Stomach (tissue), 9 donors: Measurements from ENCODE around the gene MLEC. TPM values are rescaled to one million over a fixed set of nuclear protein-coding genes. Genes with fewer than 3 reads are reported as not detected.

Experiments used
- DNase-seq, 2 donors: peaks; one replicate each; pipeline versions ENCODE4 v3.0.0 to v3.0.0-alpha.2; 2013 to 2019
- H3K27ac ChIP-seq, 5 donors: fragments of 200-600 bp in 4 of 5; sonication (generic) in 4 of 5; one replicate each; pipeline ENCODE4 v1.5.1; 2013 to 2019; ENCODE audit warnings: mild to moderate bottlenecking in 1 of 5, moderate library complexity in 1 of 5
- H3K27me3 ChIP-seq, 3 donors: fragments of 200-600 bp; sonication (generic); one replicate each; pipeline ENCODE4 v1.5.1; 2017 to 2019; ENCODE audit warnings: mixed run types in 1 of 3
- H3K36me3 ChIP-seq, 4 donors: fragments of 200-600 bp; sonication (generic); 1 replicate in 3 of 4; 2 replicates in 1 of 4; pipeline ENCODE4 v1.5.1; 2016 to 2019
- H3K4me1 ChIP-seq, 4 donors: fragments of 200-600 bp; sonication (generic); one replicate each; pipeline ENCODE4 v1.5.1; 2016 to 2019
- H3K4me3 ChIP-seq, 4 donors: fragments of 200-600 bp; sonication (generic) in 3 of 4; one replicate each; pipeline ENCODE4 v1.5.1; 2016 to 2019; ENCODE audit warnings: mild to moderate bottlenecking in 1 of 4
- H3K9me3 ChIP-seq, 4 donors: fragments of 200-600 bp; sonication (generic); one replicate each; pipeline ENCODE4 v1.5.1; 2016 to 2019
- EP300 ChIP-seq: sonication (generic); formaldehyde crosslinking; IDR thresholded peaks from one replicate; pipeline ENCODE4 v1.6.1; 2017; ENCODE audit warnings: antibody characterized with exemption
- POLR2A ChIP-seq, 4 donors: fragments of 450-650 bp; IDR thresholded peaks; one replicate each; pipeline ENCODE4 v1.6.1; 2016; ENCODE audit warnings: antibody characterized with exemption in 4 of 4, control low read depth in 2 of 4, mild to moderate bottlenecking in 1 of 4, moderate library complexity in 1 of 4
- POLR2AphosphoS5 ChIP-seq, 3 donors: sonication (generic); formaldehyde crosslinking; IDR thresholded peaks; one replicate each; pipeline ENCODE4 v1.6.1; 2016; ENCODE audit warnings: antibody characterized with exemption in 3 of 3
- WGBS, 5 donors: extraction: QIAGEN DNeasy Blood & Tissue Kit in 3 of 5; methylation state at CpG; one replicate each; pipeline versions ENCODE4 v1.1.5 to v1.1.7; 2013 to 2018; 5-methylcytosine and 5-hydroxymethylcytosine counted together
- intact Hi-C: fragments of 100-400 bp; cut with DNase I; formaldehyde crosslinking; loops from one replicate; pipeline ENCODE4 v1.15.1; 2023; ENCODE audit warnings: low total_unique reads
- polyA plus RNA-seq, 3 donors: library from polyadenylated mRNA; stranded (reverse); fragments of 200-250 nt; gene quantifications; one replicate each; pipeline ENCODE4 v1.2.3, GENCODE V29; 2013
- total RNA-seq, 5 donors: library from RNA; depleted of rRNA; stranded (reverse); fragments of >200 nt; gene quantifications; one replicate each; pipeline versions ENCODE4 v1.1.0 to v1.2.3, GENCODE V29; 2014 to 2016
- TF ChIP-seq, protein P1 (sequence below), 7 experiments: fragments of 450-650 bp in 4 of 7; fragments of 200-600 bp in 3 of 7; sonication (generic) in 3 of 7; IDR thresholded peaks; one replicate each; pipeline ENCODE4 v1.5.1; 2016 to 2019; ENCODE audit warnings: antibody characterized with exemption in 7 of 7, control low read depth in 2 of 7, mild to moderate bottlenecking in 1 of 7
- donor health status: healthy with polysubstance abuse.
- donor health status: Bipolar disorder and iron deficiency.
- donor health status: healthy.

The MLEC gene
- total and polyA plus RNA-seq, 8 donors: 15.1 to 1,695 (median 45.0) TPM

DNA sequence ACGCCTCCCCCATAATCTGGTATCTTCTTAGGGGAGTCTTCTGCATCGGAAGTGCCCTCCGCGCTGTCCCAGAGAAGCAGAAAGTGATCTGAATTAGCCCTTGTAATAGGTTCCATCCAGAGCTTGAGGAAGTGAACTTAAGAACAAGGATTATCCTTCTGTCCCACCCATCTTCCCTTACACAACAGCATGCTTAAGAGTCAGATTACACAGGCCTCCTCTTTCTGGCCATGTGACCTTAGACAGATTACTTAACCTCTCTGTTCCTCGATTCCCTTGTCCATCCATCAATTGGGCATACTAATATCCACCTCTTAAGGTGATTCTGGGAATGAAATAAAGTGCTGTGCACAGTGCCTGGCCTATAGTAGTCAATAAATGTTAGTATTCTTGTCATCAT is 35.1 kb upstream of the MLEC start:
- peak overlapping the region in 1 of 5 donors; percentile 18 for H3K27ac ChIP-seq
- peaks cover 0 to 22% (median 8%) of the 10 kb centered on the region in 3 donors for H3K27me3 ChIP-seq
- intact Hi-C loops: no loop called here
- DNase-seq: no peak
- 66 to 80% (median 78%) methylated on average over 5 of the region's 5 CpGs for WGBS, 5 donors
- no peak for TF ChIP-seq EP300
- no peak for TF ChIP-seq POLR2AphosphoS5 (IDR thresholded peaks at IDR 0.05)
- TF ChIP-seq POLR2A (IDR thresholded peaks at IDR 0.05): no peak
- TF ChIP-seq, protein P1, sequence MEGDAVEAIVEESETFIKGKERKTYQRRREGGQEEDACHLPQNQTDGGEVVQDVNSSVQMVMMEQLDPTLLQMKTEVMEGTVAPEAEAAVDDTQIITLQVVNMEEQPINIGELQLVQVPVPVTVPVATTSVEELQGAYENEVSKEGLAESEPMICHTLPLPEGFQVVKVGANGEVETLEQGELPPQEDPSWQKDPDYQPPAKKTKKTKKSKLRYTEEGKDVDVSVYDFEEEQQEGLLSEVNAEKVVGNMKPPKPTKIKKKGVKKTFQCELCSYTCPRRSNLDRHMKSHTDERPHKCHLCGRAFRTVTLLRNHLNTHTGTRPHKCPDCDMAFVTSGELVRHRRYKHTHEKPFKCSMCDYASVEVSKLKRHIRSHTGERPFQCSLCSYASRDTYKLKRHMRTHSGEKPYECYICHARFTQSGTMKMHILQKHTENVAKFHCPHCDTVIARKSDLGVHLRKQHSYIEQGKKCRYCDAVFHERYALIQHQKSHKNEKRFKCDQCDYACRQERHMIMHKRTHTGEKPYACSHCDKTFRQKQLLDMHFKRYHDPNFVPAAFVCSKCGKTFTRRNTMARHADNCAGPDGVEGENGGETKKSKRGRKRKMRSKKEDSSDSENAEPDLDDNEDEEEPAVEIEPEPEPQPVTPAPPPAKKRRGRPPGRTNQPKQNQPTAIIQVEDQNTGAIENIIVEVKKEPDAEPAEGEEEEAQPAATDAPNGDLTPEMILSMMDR (IDR thresholded peaks at IDR 0.05): no peak
- H3K9me3 ChIP-seq: no peaks in the 10 kb centered on the region
- H3K36me3 ChIP-seq: no peaks in the 10 kb centered on the region
- peaks cover 4 to 39% (median 20%) of the 10 kb centered on the region in 4 donors for H3K4me1 ChIP-seq
- H3K4me3 ChIP-seq: no peak overlapping the region

- no peaks in the 10 kb centered on the region for H3K9me3 ChIP-seq
- H3K36me3 ChIP-seq: no peaks in the 10 kb centered on the region
- H3K27ac ChIP-seq: peak overlapping the region in 1 of 5 donors; percentile 43
- intact Hi-C loops: no loop called here
- TF ChIP-seq POLR2A (IDR thresholded peaks at IDR 0.05) (no peak), POLR2AphosphoS5 (IDR thresholded peaks at IDR 0.05) (no peak), EP300 (no peak)
- TF ChIP-seq, protein P1 (IDR thresholded peaks at IDR 0.05): no peak
- H3K4me1 ChIP-seq: peaks cover 4 to 39% (median 16%) of the 10 kb centered on the region in 4 donors
- H3K27me3 ChIP-seq: peaks cover 0 to 22% (median 8%) of the 10 kb centered on the region in 3 donors
- peak in 1 of 2 donors; percentile 30 for DNase-seq
- no peak overlapping the region for H3K4me3 ChIP-seq
- 55 to 69% (median 62%) methylated on average over 10 of the region's 10 CpGs for WGBS, 5 donors
Observed at GRCh38 chr12:120652656-120653435, 34.1 kb upstream of the MLEC start.

DNA sequence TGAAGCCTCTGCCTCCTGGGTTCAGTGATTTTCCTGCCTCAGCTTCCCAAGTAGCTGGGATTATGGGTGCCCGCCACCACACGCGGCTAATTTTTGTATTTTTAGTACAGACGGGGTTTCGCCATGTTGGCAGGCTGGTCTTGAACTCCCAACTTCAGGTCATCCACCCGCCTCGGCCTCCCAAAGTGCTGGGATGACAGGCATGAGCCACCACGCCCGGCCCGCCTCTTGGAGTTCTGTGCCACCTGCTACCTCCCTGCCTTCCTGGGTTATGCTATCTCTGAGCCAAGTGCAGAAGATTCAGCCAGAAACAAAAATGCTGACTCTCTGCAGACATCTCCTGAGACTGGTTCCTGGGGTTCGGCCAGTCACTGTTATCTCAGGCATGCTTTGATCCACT is 33.3 kb upstream of the MLEC start:
- Histone ChIP-seq H3K27me3 (peaks cover 0 to 22% (median 8%) of the 10 kb centered on the region in 3 donors), H3K27ac (peak overlapping the region in 3 of 5 donors; percentile 16 to 43 (median 18)), H3K36me3 (no peaks in the 10 kb centered on the region), H3K4me1 (peaks cover 4 to 36% (median 15%) of the 10 kb centered on the region in 4 donors), H3K4me3 (no peak overlapping the region), H3K9me3 (no peaks in the 10 kb centered on the region)
- no peak for DNase-seq
- WGBS, 5 donors: 81 to 95% (median 91%) methylated on average over 11 of the region's 11 CpGs
- TF ChIP-seq POLR2A (IDR thresholded peaks at IDR 0.05) (no peak), EP300 (no peak), POLR2AphosphoS5 (IDR thresholded peaks at IDR 0.05) (no peak)
- TF ChIP-seq, protein P1 (IDR thresholded peaks at IDR 0.05): no peak
- intact Hi-C loops: no loop called here

GRCh38 chr12:120654656-120655055 is 32.3 kb upstream of the MLEC start:
- Histone ChIP-seq H3K27me3 (peaks cover 0 to 18% (median 4%) of the 10 kb centered on the region in 3 donors), H3K4me1 (peaks cover 0 to 25% (median 5%) of the 10 kb centered on the region in 4 donors), H3K27ac (peak overlapping the region in 3 of 5 donors; percentile 16 to 46 (median 43)), H3K36me3 (no peaks in the 10 kb centered on the region), H3K4me3 (no peak overlapping the region), H3K9me3 (no peaks in the 10 kb centered on the region)
- intact Hi-C loops: no loop called here
- WGBS, 5 donors: 65 to 81% (median 77%) methylated on average over 10 of the region's 10 CpGs
- DNase-seq: no peak
- TF ChIP-seq, protein P1 (IDR thresholded peaks at IDR 0.05): no peak
- TF ChIP-seq POLR2A (IDR thresholded peaks at IDR 0.05): no peak
- peak in 1 of 3 donors; percentile 7 for TF ChIP-seq POLR2AphosphoS5 (IDR thresholded peaks at IDR 0.05)
- no peak for TF ChIP-seq EP300
